Glomerular visceral epithelial cell (primary cell): ENCODE data around the gene CLEC18B.
A peak's percentile ranks its signal among the peaks of the same experiment; 100 is the strongest.

Experiments used
- DNase-seq: peaks from one replicate; pipeline ENCODE4 v3.0.0-alpha.2; 2016; ENCODE audit errors: extremely low spot score

Gene CLEC18B

DNA sequence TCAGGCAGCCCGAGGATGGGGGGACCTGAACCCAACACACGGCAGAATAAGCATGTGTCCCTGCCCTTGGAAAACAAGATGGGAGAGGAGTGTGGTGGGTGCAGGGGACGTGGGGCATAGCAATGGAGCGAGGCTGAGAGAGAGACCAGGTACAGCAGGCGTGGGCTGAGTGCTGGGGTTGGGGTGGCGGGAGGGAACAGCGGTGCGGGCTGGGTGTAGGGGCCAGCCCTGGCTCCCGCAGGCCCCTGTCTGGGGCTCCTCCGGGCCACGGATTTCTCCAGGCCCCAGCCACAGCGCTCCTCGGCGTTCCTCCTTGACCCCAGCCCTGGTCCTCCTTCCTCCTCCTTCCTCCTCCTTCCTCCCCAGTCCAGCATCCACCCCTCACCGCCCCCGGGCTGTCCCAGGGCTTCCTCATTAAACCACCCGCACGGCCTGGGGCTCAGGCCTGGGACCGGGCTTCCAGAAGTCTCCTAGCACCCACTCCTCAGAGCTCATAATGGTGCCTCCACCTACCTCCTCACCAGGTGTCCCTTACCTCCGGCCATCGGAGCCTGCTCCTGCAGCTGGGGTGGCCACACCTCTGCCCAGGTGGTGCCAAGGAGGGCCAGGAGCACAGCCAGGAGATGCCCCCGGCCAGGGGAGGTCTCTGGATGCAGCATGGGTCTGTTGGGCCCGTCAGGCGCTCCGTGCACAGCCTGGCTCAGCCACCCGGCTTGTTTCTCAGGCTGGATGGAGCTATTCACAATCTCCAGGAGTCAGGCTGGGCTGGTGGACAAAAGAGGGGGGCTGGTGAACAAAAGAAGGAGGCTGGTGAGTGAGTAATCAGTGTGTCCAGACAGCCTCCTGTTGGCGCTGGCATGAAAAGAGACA, at the start of gene CLEC18B:
Gene CLEC18B, minus strand, starts transcription at position 867 of the 870 bp plus-strand sequence. Its CDS starts 208 bp downstream, at position 659.
- peak; percentile 42 for DNase-seq

DNA sequence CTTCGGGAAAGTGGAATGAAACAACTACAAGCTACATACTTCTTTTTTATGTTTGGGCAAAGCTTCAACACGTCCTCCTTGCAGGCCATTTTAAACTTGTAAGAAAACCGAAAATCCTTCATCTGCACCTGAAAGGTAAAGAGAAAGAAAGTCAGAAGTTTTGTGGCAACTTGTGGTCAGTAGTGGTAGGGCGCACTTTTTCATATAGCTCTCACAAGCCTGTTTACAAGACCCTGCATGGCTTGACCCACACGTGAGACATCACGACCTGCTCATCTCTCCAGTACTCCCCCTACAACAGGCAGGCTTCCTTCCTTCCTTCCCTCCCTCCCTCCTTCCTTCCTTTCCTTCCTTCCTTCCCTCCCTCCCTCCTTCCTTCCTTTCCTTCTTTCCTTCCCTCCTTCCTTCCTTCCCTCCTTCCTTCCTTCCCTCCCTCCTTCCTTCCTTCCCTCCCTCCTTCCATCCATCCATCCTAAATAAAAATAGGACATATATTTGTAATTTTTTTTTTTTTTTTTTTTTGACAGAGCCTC, 48.7 kb upstream of the CLEC18B start:
- no peak for DNase-seq

DNA sequence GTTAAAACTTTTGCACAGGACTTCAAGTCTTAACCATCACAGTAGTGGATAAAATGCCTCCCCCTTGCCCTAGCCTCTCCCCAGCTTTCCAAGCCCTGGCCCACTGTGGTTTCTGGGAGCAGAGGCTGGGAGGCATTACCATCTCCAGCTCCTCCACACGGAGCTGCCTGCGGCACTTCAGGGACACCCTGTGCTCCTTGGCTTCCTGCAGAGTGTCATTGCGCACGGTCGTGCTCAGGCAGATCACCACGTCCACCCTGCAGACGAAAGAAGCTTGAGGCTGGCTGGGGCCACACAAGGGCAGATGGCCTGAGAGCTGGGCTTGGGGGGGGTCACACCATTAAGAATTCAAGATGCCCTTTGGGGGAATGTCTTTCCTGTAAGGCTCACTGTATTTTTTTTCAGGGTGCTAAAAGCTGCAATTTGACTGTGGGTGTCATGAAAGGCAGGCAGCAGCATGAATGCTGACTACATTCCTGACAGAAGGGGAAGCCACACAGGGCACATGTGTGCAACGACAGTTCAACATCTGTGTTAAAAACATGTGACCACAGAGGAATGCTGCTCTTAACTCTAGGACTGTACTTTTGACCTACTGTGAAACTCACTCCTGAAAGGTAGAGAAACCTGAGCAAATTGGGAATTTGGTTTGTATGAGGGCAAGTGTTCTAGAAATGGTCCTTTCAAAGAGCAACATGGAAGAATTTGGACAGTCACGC, 47.7 kb upstream of the CLEC18B start:
- DNase-seq = no peak

DNA sequence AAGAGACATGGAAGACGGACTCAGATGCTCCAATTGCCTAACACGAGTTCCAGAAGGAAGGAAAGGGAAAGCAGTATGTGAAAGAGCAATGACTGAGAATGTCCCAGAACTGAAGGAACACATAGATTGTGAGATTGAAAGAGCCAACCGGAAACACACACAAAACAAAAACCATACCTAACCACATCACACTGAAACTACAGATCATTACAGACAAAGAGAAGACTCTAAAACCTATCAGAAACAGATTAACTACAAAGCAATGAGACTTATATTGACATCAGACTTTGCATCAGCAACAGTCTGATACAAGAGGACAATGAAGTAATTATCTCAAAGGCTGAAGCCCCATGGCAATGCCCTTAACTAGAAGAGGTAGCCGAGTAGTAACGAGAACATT, 45.6 kb upstream of the CLEC18B start:
- no peak for DNase-seq

DNA sequence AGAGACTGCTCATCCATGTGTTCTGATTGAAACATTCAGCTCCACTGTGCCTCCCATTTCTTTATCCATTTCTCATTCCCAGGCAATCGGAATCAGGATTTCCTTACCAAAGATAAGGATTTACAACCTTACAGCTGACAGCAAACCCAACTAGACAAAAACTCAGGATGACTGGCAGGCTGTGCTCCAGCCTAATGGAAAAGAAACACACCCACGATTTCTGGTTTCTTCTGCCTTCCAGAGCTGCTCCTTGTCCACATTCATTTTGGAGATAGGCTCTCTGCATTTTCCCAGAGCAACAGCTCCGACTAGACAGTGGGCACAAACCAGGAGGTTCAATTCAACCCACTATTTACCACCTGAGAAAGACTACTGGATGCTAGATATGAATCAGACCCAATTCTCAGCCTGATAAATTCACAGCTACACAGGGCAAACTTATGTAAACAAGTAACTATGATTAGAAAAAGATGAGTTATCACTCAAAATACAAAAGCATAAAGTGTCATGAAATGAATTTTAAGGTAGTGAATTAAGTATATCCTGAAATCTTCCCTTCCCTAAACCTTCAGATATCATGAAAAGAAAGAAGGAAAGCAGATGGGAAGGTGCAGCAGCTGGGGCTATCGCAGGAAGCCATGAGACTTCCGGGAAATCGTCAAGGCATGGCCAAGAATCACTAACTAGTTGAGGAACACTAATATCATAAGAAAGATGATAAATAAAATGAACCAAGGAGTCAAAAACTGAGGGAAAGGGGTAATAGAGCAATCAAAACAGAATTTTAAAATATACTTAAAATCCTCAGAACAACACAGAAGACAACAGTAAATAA, 44.8 kb upstream of the CLEC18B start:
- DNase-seq = no peak

DNA sequence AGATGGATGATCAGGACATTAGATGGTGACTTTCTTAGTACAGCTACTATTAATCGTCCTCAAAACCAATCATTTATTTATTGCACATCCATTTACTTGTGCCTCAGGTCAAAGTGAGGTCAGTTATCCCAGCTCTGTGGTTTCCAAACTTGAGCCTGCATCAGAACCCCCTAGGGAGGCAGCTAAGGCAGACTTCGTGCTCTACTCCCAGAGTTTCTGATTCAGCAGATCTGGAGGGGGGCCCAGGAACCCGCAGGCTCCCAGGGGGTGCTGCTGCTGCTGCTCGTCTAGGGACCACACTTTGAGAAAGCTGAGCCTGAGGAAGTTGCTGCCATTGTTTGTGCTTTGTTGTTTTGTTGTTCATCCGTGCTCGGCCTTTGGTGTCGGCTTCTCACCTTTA, 44.0 kb upstream of the CLEC18B start:
- no peak for DNase-seq

DNA sequence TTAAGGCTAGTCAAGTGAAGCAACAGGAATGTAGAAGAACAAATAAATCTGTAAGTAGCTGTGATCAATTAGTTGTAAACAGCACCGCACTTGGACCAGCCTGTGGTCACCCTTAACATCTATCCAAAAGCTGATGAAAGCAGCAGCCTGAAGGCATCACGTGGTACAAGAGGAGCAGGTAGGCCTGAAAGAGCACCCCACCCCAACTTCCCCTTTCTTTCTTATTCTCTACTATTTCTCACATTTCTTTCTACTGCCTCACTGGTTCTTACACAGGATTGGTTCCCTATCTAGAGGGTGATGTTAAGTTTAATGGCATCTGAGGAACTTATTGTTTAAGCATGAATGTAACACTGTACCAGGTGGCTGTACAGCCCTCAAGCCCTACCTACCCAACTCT, 42.6 kb upstream of the CLEC18B start:
- no peak for DNase-seq

DNA sequence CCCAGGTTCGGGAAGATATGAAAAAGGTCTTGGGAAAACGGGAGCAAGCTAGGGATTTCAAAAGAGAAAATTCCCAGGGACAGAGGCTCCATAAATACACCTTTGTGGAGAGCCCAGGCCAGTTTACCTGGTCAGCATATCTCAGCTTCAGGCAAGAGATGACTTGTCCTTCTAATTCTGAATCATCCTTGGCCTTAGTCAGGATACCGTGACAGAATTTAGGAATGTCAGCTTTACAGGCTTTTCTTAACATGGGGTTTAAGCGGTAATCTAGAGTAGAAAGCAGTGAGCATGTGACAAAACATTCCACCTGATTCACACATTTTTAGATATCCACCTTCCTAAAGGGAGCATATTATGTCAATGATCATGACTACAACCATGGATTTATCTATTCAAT, 41.1 kb upstream of the CLEC18B start:
- peak; percentile 18 for DNase-seq

DNA sequence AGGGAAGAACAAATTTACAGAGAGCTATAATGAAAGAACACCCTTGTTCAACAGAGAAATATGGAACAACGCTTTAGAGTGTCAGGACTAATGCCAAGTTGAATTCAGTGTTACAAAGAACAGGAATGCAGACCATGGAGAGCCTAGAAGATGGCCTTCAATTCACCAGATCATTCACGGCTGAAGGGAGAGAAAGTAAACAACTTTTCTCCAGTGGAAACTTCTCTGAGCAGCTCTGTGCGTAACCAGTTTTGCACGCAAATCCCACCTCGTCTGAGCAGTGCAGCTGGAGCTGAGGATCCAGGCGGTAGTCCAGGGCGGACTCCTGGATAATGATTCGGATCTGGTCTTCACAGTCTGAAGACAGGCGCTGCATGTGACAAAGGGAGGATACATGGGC, 40.5 kb upstream of the CLEC18B start:
- DNase-seq = no peak

DNA sequence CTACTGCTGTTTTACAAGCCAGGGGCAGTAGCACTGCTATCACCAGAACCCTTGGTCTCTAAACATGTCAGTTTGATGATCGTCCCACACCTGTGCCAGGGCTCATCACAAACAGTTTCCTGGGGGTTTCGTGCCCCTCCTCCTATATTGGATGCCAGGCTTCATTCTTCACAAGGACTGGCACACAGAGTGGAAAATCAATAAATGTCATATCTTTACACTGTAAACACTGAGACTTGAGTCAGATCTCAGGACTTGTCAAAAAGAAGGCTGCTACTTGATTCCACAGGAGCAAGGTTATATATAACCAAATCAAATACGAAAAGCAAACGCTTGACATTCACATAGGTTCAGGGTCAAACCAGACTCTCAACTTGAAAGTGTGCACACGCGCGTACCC, 39.3 kb upstream of the CLEC18B start:
- no peak for DNase-seq

DNA sequence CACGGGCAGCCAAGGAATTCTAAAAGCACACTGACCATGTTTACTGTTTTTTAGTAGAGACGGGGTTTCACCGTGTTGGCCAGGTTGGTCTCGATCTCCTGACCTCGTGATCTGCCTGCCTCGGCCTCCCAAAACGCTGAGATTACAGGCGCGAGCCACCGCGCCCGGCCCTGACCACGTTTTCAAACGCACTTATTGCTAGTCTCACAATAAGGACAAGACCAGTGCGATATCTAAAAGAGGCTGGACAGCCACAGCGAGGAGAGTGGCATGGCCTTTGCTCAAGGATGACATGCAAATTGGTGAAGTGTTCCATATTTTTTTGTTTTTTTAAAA, 35.0 kb upstream of the CLEC18B start:
- no peak for DNase-seq

DNA sequence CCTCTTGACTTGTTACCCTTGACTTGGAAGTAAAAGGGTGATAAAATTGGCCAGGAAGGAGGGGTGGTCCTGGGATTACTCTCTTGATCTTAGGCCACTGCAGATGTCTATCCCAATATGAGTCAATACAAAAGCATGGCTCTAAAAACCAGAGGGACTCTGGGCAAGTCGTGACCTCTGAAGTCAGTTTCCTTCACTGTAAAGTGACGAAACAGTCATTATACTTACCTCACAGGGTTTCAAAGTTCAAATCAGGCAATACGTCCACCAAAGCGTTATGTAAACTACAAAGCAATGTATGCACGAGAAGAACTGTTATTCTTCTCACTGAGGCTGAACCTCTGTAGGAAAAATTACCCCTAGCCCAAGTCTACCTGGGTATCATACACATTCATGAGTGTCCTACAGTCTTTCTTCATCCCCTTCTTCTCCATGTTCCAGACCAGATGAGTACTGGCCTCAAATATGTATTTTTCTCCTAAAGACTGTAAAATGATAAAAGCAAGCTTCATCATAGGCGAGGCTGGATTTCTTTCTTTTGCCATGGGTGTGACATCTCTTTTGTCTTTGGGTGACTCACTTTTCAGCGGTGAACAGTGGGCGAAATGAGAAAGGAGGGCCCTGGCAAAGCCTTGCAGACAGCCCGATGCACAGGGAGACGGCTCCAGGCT, 34.5 kb upstream of the CLEC18B start:
- DNase-seq = peak; percentile 29

DNA sequence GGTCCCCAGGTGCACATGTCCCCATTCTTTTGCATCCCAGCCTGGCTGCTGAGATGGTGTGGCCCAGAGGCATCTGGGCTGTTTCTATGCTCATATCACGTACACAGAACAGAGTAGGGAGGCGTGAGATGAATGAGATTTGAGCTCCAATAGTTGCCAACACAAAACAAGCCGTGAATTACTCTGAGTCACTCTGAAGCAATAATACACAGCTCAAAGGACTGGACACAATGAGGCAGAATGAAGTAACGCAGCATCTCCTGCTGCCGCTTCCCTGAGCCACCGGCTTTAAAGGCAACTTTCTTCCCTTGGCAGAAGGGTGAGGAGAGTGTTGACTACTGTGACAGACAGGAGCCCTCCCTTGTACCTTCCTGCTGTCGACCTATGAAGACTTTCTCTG, 33.9 kb upstream of the CLEC18B start:
- peak; percentile 54 for DNase-seq

DNA sequence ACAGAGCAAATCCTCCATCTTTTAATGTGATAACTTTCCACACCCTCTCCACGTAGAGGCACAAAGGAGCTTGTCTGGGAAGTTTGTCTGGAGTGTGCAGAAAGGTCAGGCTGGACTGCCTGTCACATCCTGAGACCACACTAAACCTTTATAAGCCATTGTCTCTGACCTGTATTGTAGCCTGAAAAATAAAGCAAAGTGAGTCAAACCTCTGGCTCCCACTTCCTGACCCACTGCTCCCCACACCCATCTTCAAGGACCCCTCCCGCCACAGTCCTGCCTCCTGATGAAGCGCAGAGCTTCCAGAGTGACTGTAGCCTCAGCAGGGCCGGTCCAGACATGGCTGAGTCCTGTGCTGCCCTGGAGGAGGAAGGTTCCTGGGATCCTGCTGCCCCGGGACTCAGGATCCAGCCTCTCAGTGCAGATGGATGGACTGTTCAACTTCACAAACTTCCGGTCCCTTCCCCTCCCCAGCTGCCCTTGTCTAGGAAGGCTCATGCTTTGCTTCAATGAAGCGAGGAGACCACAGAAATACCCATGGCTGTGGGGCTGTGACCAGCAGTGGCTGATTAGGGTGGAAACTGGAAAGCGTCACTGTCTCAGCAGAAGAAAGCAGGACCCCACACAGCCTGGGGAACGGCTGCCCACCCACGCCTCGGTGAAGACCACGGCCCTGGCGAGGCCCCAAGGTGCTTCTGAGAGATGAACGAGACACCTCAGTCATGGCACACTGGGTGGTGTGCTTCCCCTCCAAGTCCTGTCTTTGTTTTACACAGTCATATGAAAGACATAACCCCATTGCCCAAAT, 30.9 kb upstream of the CLEC18B start:
- peak; percentile 89 for DNase-seq

DNA sequence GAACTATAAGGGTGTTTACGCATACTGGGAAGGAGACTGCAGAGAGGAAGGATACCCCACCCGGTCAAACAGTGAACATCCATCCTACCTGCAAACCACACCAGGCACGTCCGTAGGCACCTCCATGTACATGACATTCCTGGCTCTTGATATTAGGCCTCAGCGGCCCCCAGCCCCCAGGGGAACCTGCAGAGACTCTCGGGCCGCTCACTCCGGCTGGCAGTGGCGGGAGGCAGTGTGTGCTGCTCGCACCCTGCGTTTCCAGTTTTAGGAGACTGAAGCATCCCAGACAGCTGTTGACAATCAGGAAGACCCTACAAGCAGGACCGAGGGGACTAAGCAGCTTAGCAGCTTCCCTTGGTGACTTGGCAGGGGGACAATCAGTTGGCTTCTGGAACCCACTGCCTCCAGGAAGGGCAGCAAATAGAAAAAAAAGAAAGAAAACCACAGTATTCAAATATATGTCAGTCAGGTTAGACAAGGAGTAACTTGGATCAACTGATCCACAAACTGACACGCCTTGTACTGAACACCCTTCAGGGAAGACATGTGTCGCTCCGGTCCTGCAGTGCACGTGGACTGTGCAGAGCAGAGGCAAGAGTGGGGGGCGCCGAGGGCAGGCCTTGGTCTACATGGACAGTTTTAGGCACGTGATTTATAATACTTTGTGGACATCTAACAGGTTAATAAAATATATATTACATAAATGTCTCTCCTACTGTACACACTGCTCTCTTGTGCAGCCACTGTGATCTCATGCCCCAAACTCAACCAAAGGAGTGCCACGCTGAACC, 29.9 kb upstream of the CLEC18B start:
- DNase-seq = no peak

DNA sequence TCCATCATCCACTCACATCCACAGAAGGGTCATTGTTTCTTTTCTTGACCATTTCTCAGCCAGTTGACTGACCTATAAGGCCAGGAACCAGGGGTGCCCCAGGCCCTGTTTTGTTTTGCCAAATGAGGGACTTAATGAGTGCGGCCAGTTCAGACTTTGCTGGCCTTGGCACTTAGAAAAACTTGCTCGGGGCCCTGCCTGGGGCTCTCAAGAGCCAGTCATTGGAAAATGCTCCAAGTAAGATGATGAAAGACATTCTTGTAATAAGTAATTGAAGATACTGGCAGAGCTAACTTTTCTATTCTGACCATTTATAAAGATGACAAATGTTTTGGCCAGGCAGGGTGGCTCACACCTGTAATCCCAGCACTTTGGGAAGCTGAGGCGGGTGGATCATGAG, 29.0 kb upstream of the CLEC18B start:
- no peak for DNase-seq

DNA sequence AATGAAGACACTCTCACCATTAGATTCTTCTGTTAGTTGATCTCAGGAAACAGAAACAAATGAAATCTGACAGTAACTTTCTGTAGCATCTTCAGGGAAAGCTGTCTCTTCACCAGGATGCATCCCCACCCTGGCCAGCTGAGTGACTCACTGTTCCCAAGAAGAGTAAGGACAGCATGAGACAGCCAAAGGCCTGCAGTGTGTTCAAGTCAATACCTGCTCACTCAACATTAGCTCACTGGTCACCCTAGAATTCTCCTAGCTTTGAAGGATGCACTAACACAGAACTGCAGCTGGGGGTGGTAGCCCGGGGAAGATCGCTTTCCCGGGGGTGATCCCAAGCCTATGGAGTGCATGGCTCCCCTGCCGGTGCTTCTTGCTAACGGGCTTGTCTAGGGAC, 28.2 kb upstream of the CLEC18B start:
- DNase-seq = peak; percentile 59

DNA sequence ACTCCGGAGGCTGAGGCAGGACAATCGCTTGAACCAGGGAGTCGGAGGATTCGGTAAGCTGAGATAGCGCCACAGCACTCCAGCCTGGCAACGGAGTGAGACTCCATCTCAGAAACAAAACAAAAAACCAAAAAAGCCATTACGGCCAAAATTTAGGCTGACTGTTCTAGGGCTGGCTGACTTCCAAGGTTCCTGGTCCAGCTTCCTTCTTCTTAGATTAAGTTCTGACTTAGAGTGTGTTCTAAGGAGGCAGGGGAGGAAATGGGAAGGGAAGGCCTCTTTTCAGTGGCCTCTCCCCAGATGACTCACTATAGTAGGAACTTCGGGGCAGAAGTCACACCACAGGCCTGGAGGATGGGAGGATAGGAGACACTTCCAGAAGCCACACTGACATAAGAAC, 27.7 kb upstream of the CLEC18B start:
- DNase-seq = peak; percentile 83

DNA sequence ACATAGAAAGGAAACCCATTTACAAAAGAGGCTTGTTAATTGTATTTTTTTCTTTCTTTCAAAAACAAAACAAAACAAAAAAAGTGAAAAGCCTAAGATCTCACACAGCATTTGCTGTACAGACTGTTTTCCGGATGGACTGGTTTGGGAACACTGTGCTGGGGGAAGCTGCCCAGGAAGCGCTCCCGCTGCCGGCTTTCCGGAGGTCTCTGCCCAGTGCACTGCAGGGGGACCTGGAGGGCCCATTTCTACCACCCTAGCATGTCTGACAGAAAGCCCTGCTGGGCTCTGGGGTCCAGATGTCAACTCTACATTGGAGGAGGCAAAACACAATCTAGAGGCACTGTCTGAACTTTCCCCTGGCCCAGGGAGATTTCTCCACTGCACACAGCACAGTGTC, 26.3 kb upstream of the CLEC18B start:
- no peak for DNase-seq

DNA sequence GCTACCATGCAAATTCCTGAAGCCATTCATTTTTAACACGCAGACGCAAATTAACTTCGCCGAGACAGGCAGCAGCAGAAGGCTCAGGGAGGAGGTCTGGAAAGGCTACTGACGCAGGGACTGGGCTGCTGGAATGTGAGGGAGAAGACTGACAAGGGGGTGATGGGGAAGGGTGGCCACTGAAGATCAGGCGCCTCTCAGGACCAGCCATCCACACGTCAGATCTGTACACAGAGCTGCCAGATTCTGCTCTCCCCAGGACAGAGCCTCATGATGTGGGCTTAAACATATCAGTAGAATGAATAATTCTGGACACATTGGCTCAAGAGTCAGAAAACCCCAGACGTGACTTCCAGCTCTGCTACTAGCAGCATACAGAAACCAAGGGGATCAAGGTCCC, 25.6 kb upstream of the CLEC18B start:
- no peak for DNase-seq
